Mesothelial cell of epicardium (in vitro differentiated cells): Measurements from ENCODE around the gene SETD7. TPM values are rescaled to one million over a fixed set of nuclear protein-coding genes. Genes with fewer than 3 reads are reported as not detected.

Source experiments
- DNase-seq, 2 experiments: peaks; one replicate each; pipeline ENCODE4 v3.0.0; 2021; ENCODE audit warnings: low spot score in 2 of 2; ENCODE audit not compliant: unreplicated experiment in 2 of 2
- H3K27ac Mint-ChIP-seq: 2 replicates; pipeline ENCODE4 v1.8.0; 2021; ENCODE audit warnings: mixed read lengths
- H3K27me3 Mint-ChIP-seq: 2 replicates; pipeline ENCODE4 v1.8.0; 2021; ENCODE audit warnings: low read depth, mixed read lengths
- H3K36me3 Mint-ChIP-seq: 2 replicates; pipeline ENCODE4 v1.8.0; 2021; ENCODE audit warnings: mixed read lengths
- H3K4me1 Mint-ChIP-seq: 2 replicates; pipeline ENCODE4 v1.8.0; 2021; ENCODE audit warnings: mixed read lengths
- H3K4me3 Mint-ChIP-seq: 2 replicates; pipeline ENCODE4 v1.8.0; 2021; ENCODE audit warnings: mild to moderate bottlenecking, moderate library complexity, mixed read lengths
- H3K9me3 Mint-ChIP-seq: 2 replicates; pipeline ENCODE4 v1.8.0; 2021; ENCODE audit warnings: mixed read lengths
- CTCF ChIP-seq: fragments of 200-600 bp; sonication (generic); IDR thresholded peaks from one replicate; pipeline ENCODE4 v1.5.0; 2021; ENCODE audit warnings: antibody characterized with exemption; ENCODE audit not compliant: unreplicated experiment
- total RNA-seq: library from RNA; stranded (reverse); gene quantifications from 3 replicates; pipeline ENCODE4 v1.2.1, GENCODE V29; 2021

SETD7 gene
- total RNA-seq, 1 donor from 2014 or later = 18.0 TPM

GRCh38 chr4:139599594-139600374, 43.8 kb upstream of the SETD7 start:
- peaks cover 5% of the 10 kb centered on the region for H3K9me3 Mint-ChIP-seq
- DNase-seq = no peak
- H3K27me3 Mint-ChIP-seq = no peaks in the 10 kb centered on the region
- peaks cover 22% of the 10 kb centered on the region for H3K4me1 Mint-ChIP-seq
- H3K4me3 Mint-ChIP-seq = no peak overlapping the region
- no peaks in the 10 kb centered on the region for H3K36me3 Mint-ChIP-seq
- no peak for TF ChIP-seq CTCF
- H3K27ac Mint-ChIP-seq = no peak overlapping the region

- H3K9me3 Mint-ChIP-seq = peaks cover 5% of the 10 kb centered on the region
- H3K36me3 Mint-ChIP-seq = no peaks in the 10 kb centered on the region
- H3K4me3 Mint-ChIP-seq = no peak overlapping the region
- no peak for TF ChIP-seq CTCF
- no peaks in the 10 kb centered on the region for H3K27me3 Mint-ChIP-seq
- DNase-seq = no peak
- no peak overlapping the region for H3K27ac Mint-ChIP-seq
- peaks cover 21% of the 10 kb centered on the region for H3K4me1 Mint-ChIP-seq
Measured at GRCh38 chr4:139599076-139599475, 43.1 kb upstream of the SETD7 start.

GRCh38 chr4:139596684-139597279, 40.8 kb upstream of the SETD7 start:
- H3K36me3 Mint-ChIP-seq = no peaks in the 10 kb centered on the region
- TF ChIP-seq CTCF = no peak
- H3K9me3 Mint-ChIP-seq = peaks cover 5% of the 10 kb centered on the region
- H3K4me3 Mint-ChIP-seq = no peak overlapping the region
- no peak overlapping the region for H3K27ac Mint-ChIP-seq
- no peaks in the 10 kb centered on the region for H3K27me3 Mint-ChIP-seq
- DNase-seq = no peak
- H3K4me1 Mint-ChIP-seq = peaks cover 21% of the 10 kb centered on the region

GRCh38 chr4:139596034-139596683, 40.1 kb upstream of the SETD7 start:
- Mint-ChIP-seq H3K27ac (no peak overlapping the region), H3K27me3 (no peaks in the 10 kb centered on the region)

More at GRCh38 chr4:139596034-139596683, 40.1 kb upstream of the SETD7 start:
- no peak for DNase-seq
- Mint-ChIP-seq H3K9me3 (peaks cover 5% of the 10 kb centered on the region), H3K4me1 (peaks cover 21% of the 10 kb centered on the region), H3K36me3 (no peaks in the 10 kb centered on the region), H3K4me3 (no peak overlapping the region)
- TF ChIP-seq CTCF = no peak
